Measurements from ENCODE around the gene RTN4R. TPM values are rescaled to one million over a fixed set of nuclear protein-coding genes. Genes with fewer than 3 reads are reported as not detected.
A peak's percentile ranks its signal among the peaks of the same experiment; 100 is the strongest.

Gene RTN4R
- total and polyA plus RNA-seq, 2 of the 13 experiments (the other 11 are each of a cell fraction or from before 2014, with no cell fraction given) = 0.22 to 0.77 TPM

- TF ChIP-seq, protein P1, sequence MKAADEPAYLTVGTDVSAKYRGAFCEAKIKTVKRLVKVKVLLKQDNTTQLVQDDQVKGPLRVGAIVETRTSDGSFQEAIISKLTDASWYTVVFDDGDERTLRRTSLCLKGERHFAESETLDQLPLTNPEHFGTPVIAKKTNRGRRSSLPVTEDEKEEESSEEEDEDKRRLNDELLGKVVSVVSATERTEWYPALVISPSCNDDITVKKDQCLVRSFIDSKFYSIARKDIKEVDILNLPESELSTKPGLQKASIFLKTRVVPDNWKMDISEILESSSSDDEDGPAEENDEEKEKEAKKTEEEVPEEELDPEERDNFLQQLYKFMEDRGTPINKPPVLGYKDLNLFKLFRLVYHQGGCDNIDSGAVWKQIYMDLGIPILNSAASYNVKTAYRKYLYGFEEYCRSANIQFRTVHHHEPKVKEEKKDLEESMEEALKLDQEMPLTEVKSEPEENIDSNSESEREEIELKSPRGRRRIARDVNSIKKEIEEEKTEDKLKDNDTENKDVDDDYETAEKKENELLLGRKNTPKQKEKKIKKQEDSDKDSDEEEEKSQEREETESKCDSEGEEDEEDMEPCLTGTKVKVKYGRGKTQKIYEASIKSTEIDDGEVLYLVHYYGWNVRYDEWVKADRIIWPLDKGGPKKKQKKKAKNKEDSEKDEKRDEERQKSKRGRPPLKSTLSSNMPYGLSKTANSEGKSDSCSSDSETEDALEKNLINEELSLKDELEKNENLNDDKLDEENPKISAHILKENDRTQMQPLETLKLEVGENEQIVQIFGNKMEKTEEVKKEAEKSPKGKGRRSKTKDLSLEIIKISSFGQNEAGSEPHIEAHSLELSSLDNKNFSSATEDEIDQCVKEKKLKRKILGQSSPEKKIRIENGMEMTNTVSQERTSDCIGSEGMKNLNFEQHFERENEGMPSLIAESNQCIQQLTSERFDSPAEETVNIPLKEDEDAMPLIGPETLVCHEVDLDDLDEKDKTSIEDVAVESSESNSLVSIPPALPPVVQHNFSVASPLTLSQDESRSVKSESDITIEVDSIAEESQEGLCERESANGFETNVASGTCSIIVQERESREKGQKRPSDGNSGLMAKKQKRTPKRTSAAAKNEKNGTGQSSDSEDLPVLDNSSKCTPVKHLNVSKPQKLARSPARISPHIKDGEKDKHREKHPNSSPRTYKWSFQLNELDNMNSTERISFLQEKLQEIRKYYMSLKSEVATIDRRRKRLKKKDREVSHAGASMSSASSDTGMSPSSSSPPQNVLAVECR (CRISPR knock-in tag; IDR thresholded peaks at IDR 0.05; ENCODE audit: borderline replicate concordance) = no peak
- TF ChIP-seq HNRNPL (IDR thresholded peaks at IDR 0.05; ENCODE audit: low read depth, low read length) (peak; percentile 89), ZNF773 (CRISPR knock-in tag; IDR thresholded peaks at IDR 0.05; ENCODE audit: borderline replicate concordance) (no peak), GABPA (IDR thresholded peaks at IDR 0.05; ENCODE audit: low read depth, low read length) (0 out of 2 replicates have a peak, but pooled peaks have one; percentile 13), GABPA (CRISPR knock-in tag; IDR thresholded peaks at IDR 0.05; ENCODE audit: low read depth) (no peak), ZNF572 (CRISPR knock-in tag; IDR thresholded peaks at IDR 0.05) (no peak), AKNA (CRISPR knock-in tag; IDR thresholded peaks at IDR 0.05; ENCODE audit: borderline replicate concordance) (no peak), STAT6 (CRISPR knock-in tag; IDR thresholded peaks at IDR 0.05; ENCODE audit: borderline replicate concordance) (no peak), ZNF547 (CRISPR knock-in tag; IDR thresholded peaks at IDR 0.05) (no peak), ZNF343 (CRISPR knock-in tag; IDR thresholded peaks at IDR 0.05) (no peak), ZBTB7B (CRISPR knock-in tag; IDR thresholded peaks at IDR 0.05) (no peak)
- TF ChIP-seq, protein P2, sequence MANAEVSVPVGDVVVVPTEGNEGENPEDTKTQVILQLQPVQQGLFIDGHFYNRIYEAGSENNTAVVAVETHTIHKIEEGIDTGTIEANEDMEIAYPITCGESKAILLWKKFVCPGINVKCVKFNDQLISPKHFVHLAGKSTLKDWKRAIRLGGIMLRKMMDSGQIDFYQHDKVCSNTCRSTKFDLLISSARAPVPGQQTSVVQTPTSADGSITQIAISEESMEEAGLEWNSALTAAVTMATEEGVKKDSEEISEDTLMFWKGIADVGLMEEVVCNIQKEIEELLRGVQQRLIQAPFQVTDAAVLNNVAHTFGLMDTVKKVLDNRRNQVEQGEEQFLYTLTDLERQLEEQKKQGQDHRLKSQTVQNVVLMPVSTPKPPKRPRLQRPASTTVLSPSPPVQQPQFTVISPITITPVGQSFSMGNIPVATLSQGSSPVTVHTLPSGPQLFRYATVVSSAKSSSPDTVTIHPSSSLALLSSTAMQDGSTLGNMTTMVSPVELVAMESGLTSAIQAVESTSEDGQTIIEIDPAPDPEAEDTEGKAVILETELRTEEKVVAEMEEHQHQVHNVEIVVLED (CRISPR knock-in tag; IDR thresholded peaks at IDR 0.05; ENCODE audit: borderline replicate concordance) = no peak
These were observed 3.3 kb downstream of the RTN4R start (continued) for GRCh38 chr22:20264614-20265452.

Data from HepG2 (cell line).